Neural cell (in vitro differentiated cells): Measurements from ENCODE around the gene CD6. TPM values are rescaled to one million over a fixed set of nuclear protein-coding genes. Genes with fewer than 3 reads are reported as not detected.

ENCODE experiments used
- H2AFZ ChIP-seq: fragments of 200-600, 300-800 bp; sonication (generic), shearing (Covaris generic); 2 replicates; pipeline ENCODE4 v1.6.0; 2014; ENCODE audit warnings: low read depth, mild to moderate bottlenecking, antibody characterized with exemption, low read length, moderate library complexity
- H3F3A ChIP-seq: fragments of 200-600 bp; shearing (Covaris generic); 2 replicates; pipeline ENCODE4 v1.6.1; 2016; ENCODE audit warnings: mild to moderate bottlenecking, moderate library complexity, mixed read lengths, antibody characterized with exemption, low read length; ENCODE audit not compliant: insufficient read depth, poor library complexity, severe bottlenecking
- H3K27ac ChIP-seq: fragments of 200-600, 300-800 bp; sonication (generic), shearing (Covaris generic); 2 replicates; pipeline ENCODE4 v1.5.1; 2014; ENCODE audit warnings: mild to moderate bottlenecking, low read length, moderate library complexity
- H3K27me3 ChIP-seq: fragments of 300-800, 200-600 bp; sonication (generic), shearing (Covaris generic); 2 replicates; pipeline ENCODE4 v1.6.0; 2014; ENCODE audit warnings: mild to moderate bottlenecking, low read depth, low read length, moderate library complexity; ENCODE audit not compliant: insufficient read depth
- H3K36me3 ChIP-seq: fragments of 300-800, 200-600 bp; sonication (generic), shearing (Covaris generic); 2 replicates; pipeline ENCODE4 v1.5.1; 2014; ENCODE audit warnings: mild to moderate bottlenecking, antibody characterized with exemption, low read length, moderate library complexity; ENCODE audit not compliant: insufficient read depth
- H3K4me2 ChIP-seq: fragments of 300-800, 200-600 bp; sonication (generic), shearing (Covaris generic); 2 replicates; pipeline ENCODE4 v1.6.0; 2014; ENCODE audit warnings: mild to moderate bottlenecking, low read length
- H3K4me3 ChIP-seq: fragments of 300-800, 200-600 bp; sonication (generic), shearing (Covaris generic); 2 replicates; pipeline ENCODE4 v1.5.1; 2014; ENCODE audit warnings: mild to moderate bottlenecking, low read length, moderate library complexity
- H3K79me2 ChIP-seq: fragments of 200-600 bp; shearing (Covaris generic); replicated peaks from 2 replicates; pipeline ENCODE4 v1.6.0; 2014; ENCODE audit warnings: mild to moderate bottlenecking, low read length, moderate library complexity; ENCODE audit not compliant: insufficient read depth
- H3K9ac ChIP-seq: fragments of 300-800, 200-600 bp; sonication (generic), shearing (Covaris generic); 2 replicates; pipeline ENCODE4 v1.6.1; 2016; ENCODE audit warnings: mild to moderate bottlenecking, low read length, mixed read lengths
- H3K9me2 ChIP-seq: fragments of 200-600 bp; shearing (Covaris generic); 2 replicates; pipeline ENCODE4 v1.6.1; 2016; ENCODE audit warnings: mild to moderate bottlenecking, low read length, mixed read lengths; ENCODE audit not compliant: insufficient read depth
- H3K9me3 ChIP-seq: fragments of 200-600, 300-800 bp; sonication (generic), shearing (Covaris generic); 2 replicates; pipeline ENCODE4 v1.6.1; 2016; ENCODE audit warnings: mild to moderate bottlenecking, mixed run types, low read length, moderate library complexity, mixed read lengths
- H4K20me1 ChIP-seq: fragments of 200-600 bp; shearing (Covaris generic); 2 replicates; pipeline ENCODE4 v1.6.1; 2016; ENCODE audit warnings: mild to moderate bottlenecking, mixed run types; ENCODE audit not compliant: insufficient read depth
- CTCF ChIP-seq: fragments of 450-650 bp; IDR thresholded peaks from 2 replicates; pipeline ENCODE4 v1.5.1; 2014; ENCODE audit warnings: antibody characterized with exemption, mild to moderate bottlenecking, moderate library complexity; ENCODE audit not compliant: poor library complexity, severe bottlenecking
- EZH2 ChIP-seq: fragments of 200-600, 300-800 bp; shearing (Covaris generic), sonication (generic); IDR thresholded peaks from 2 replicates; pipeline ENCODE4 v1.6.1; 2014; ENCODE audit warnings: antibody characterized with exemption, low read length, borderline replicate concordance, mild to moderate bottlenecking; ENCODE audit not compliant: insufficient read depth, poor library complexity, severe bottlenecking
- MXI1 ChIP-seq: fragments of 450-650 bp; conservative IDR thresholded peaks from 2 replicates; pipeline ENCODE4 v1.6.1; 2014; ENCODE audit warnings: antibody characterized with exemption, mild to moderate bottlenecking; ENCODE audit not compliant: poor library complexity, severe bottlenecking
- POLR2AphosphoS5 ChIP-seq: IDR thresholded peaks from 2 replicates; pipeline ENCODE4 v1.6.1; 2012
- RAD21 ChIP-seq: fragments of 450-650 bp; conservative IDR thresholded peaks from 2 replicates; pipeline ENCODE4 v1.6.1; 2014; ENCODE audit warnings: antibody characterized with exemption, mild to moderate bottlenecking, moderate library complexity
- REST ChIP-seq: IDR thresholded peaks from 2 replicates; pipeline ENCODE4 v1.6.1; 2012; ENCODE audit warnings: borderline replicate concordance
- TAF1 ChIP-seq: IDR thresholded peaks from 2 replicates; pipeline ENCODE4 v1.6.1; 2012; ENCODE audit warnings: low read depth
- polyA plus RNA-seq: library from polyadenylated mRNA; depleted of rRNA; stranded (reverse); fragments of >200 nt; gene quantifications from 2 replicates; pipeline ENCODE4 v1.2.3, GENCODE V29; 2014

The CD6 gene
- polyA plus RNA-seq, 1 donor from 2014 or later, result not detected

GRCh38 chr11:60936467-60937143, 34.9 kb upstream of the CD6 start:
- Histone ChIP-seq H3K4me3 (no peak overlapping the region), H3K36me3 (no peaks in the 10 kb centered on the region), H3F3A (no peaks in the 10 kb centered on the region), H3K4me2 (no peak overlapping the region), H3K27me3 (no peaks in the 10 kb centered on the region), H3K9me2 (no peaks in the 10 kb centered on the region), H3K27ac (no peak overlapping the region), H2AFZ (no peak overlapping the region), H3K9me3 (no peaks in the 10 kb centered on the region), H4K20me1 (no peaks in the 10 kb centered on the region), H3K9ac (no peak overlapping the region), H3K79me2 (no peaks in the 10 kb centered on the region)
- TF ChIP-seq POLR2AphosphoS5, result no peak
- no peak for TF ChIP-seq RAD21
- no peak for TF ChIP-seq TAF1
- no peak for TF ChIP-seq REST
- no peak for TF ChIP-seq EZH2
- TF ChIP-seq MXI1, result no peak

- no peaks in the 10 kb centered on the region for H3K9me2 ChIP-seq
- no peaks in the 10 kb centered on the region for H3K27me3 ChIP-seq
- no peak overlapping the region for H3K4me3 ChIP-seq
- TF ChIP-seq CTCF (no peak), REST (no peak)
- no peak overlapping the region for H2AFZ ChIP-seq
- no peaks in the 10 kb centered on the region for H4K20me1 ChIP-seq
- no peaks in the 10 kb centered on the region for H3F3A ChIP-seq
- H3K4me2 ChIP-seq, result no peak overlapping the region
- H3K27ac ChIP-seq, result no peak overlapping the region
- H3K79me2 ChIP-seq, result no peaks in the 10 kb centered on the region
- H3K36me3 ChIP-seq, result no peaks in the 10 kb centered on the region
- no peaks in the 10 kb centered on the region for H3K9me3 ChIP-seq
- H3K9ac ChIP-seq, result no peak overlapping the region
Observed at GRCh38 chr11:60937144-60937527, 34.3 kb upstream of the CD6 start.
